ENCODE data around the gene MTMR12. TPM values are rescaled to one million over a fixed set of nuclear protein-coding genes. Genes with fewer than 3 reads are reported as not detected.
"Not testable (repeated sequence)": the region's sequence is repeated elsewhere in the genome, so short reads cannot be mapped to it uniquely, and the experiment has no call there.

The MTMR12 gene
- total RNA-seq, 1 donor, result 31.1 TPM

- Histone ChIP-seq H3K4me3 (ENCODE audit: low read length) (no peak overlapping the region), H3K4me1 (ENCODE audit: insufficient read depth, low read length) (peaks cover 44% of the 10 kb centered on the region), H3K9me3 (ENCODE audit: low read depth, low read length) (no peaks in the 10 kb centered on the region), H3K27me3 (ENCODE audit: insufficient read depth, low read length) (no peaks in the 10 kb centered on the region)
Measured at GRCh38 chr5:32231241-32231640, 81.5 kb downstream of the MTMR12 start.

GRCh38 chr5:32230356-32231099 is 82.2 kb downstream of the MTMR12 start:
- no peak overlapping the region for H3K4me3 ChIP-seq (ENCODE audit: low read length)
- peaks cover 44% of the 10 kb centered on the region for H3K4me1 ChIP-seq (ENCODE audit: insufficient read depth, low read length)
- H3K27me3 ChIP-seq (ENCODE audit: insufficient read depth, low read length), result no peaks in the 10 kb centered on the region
- H3K9me3 ChIP-seq (ENCODE audit: low read depth, low read length), result no peaks in the 10 kb centered on the region

- Histone ChIP-seq H3K27me3 (ENCODE audit: insufficient read depth, low read length) (no peaks in the 10 kb centered on the region), H3K4me1 (ENCODE audit: insufficient read depth, low read length) (peaks cover 43% of the 10 kb centered on the region), H3K9me3 (ENCODE audit: low read depth, low read length) (no peaks in the 10 kb centered on the region), H3K4me3 (ENCODE audit: low read length) (no peak overlapping the region)
Measured at GRCh38 chr5:32229586-32229985, 83.2 kb downstream of the MTMR12 start.

- Histone ChIP-seq H3K27me3 (ENCODE audit: insufficient read depth, low read length) (no peaks in the 10 kb centered on the region), H3K4me3 (ENCODE audit: low read length) (no peak overlapping the region), H3K9me3 (ENCODE audit: low read depth, low read length) (no peaks in the 10 kb centered on the region), H3K4me1 (ENCODE audit: insufficient read depth, low read length) (peaks cover 36% of the 10 kb centered on the region)
Measured at GRCh38 chr5:32228816-32229215, 83.9 kb downstream of the MTMR12 start.

- Histone ChIP-seq H3K27me3 (ENCODE audit: insufficient read depth, low read length) (no peaks in the 10 kb centered on the region), H3K4me3 (ENCODE audit: low read length) (no peak overlapping the region), H3K4me1 (ENCODE audit: insufficient read depth, low read length) (peaks cover 2% of the 10 kb centered on the region), H3K9me3 (ENCODE audit: low read depth, low read length) (no peaks in the 10 kb centered on the region)
Measured at GRCh38 chr5:32225445-32225844, 87.3 kb downstream of the MTMR12 start.

GRCh38 chr5:32223972-32224609 is 88.6 kb downstream of the MTMR12 start:
- H3K4me3 ChIP-seq (ENCODE audit: low read length), result no peak overlapping the region
- H3K27me3 ChIP-seq (ENCODE audit: insufficient read depth, low read length), result no peaks in the 10 kb centered on the region
- H3K9me3 ChIP-seq (ENCODE audit: low read depth, low read length), result no peaks in the 10 kb centered on the region
- H3K4me1 ChIP-seq (ENCODE audit: insufficient read depth, low read length), result no peaks in the 10 kb centered on the region

GRCh38 chr5:32222723-32223470 is 89.8 kb downstream of the MTMR12 start:
- H3K4me1 ChIP-seq (ENCODE audit: insufficient read depth, low read length), result peaks cover 2% of the 10 kb centered on the region
- no peaks in the 10 kb centered on the region for H3K9me3 ChIP-seq (ENCODE audit: low read depth, low read length)
- no peaks in the 10 kb centered on the region for H3K27me3 ChIP-seq (ENCODE audit: insufficient read depth, low read length)
- no peak overlapping the region for H3K4me3 ChIP-seq (ENCODE audit: low read length)

- Histone ChIP-seq H3K4me1 (ENCODE audit: insufficient read depth, low read length) (peaks cover 7% of the 10 kb centered on the region), H3K27me3 (ENCODE audit: insufficient read depth, low read length) (no peaks in the 10 kb centered on the region), H3K9me3 (ENCODE audit: low read depth, low read length) (no peaks in the 10 kb centered on the region), H3K4me3 (ENCODE audit: low read length) (no peak overlapping the region)
Measured at GRCh38 chr5:32217886-32218396, 94.8 kb downstream of the MTMR12 start.

- H3K27me3 ChIP-seq (ENCODE audit: insufficient read depth, low read length); H3K9me3 ChIP-seq (ENCODE audit: low read depth, low read length); H3K4me3 ChIP-seq (ENCODE audit: low read length): not testable (repeated sequence)
- H3K4me1 ChIP-seq (ENCODE audit: insufficient read depth, low read length), result peaks cover 25% of the 10 kb centered on the region
Measured at GRCh38 chr5:32214344-32214743, 98.4 kb downstream of the MTMR12 start.

GRCh38 chr5:32210151-32210550 is 102.6 kb downstream of the MTMR12 start:
- H3K4me3 ChIP-seq (ENCODE audit: low read length), result no peak overlapping the region
- H3K4me1 ChIP-seq (ENCODE audit: insufficient read depth, low read length), result peaks cover 22% of the 10 kb centered on the region
- no peaks in the 10 kb centered on the region for H3K9me3 ChIP-seq (ENCODE audit: low read depth, low read length)
- no peaks in the 10 kb centered on the region for H3K27me3 ChIP-seq (ENCODE audit: insufficient read depth, low read length)

- H3K4me3 ChIP-seq (ENCODE audit: low read length); H3K27me3 ChIP-seq (ENCODE audit: insufficient read depth, low read length); H3K9me3 ChIP-seq (ENCODE audit: low read depth, low read length): not testable (repeated sequence)
- peaks cover 23% of the 10 kb centered on the region for H3K4me1 ChIP-seq (ENCODE audit: insufficient read depth, low read length)
Measured at GRCh38 chr5:32208837-32209236, 103.9 kb downstream of the MTMR12 start.

- Histone ChIP-seq H3K4me1 (ENCODE audit: insufficient read depth, low read length) (peaks cover 39% of the 10 kb centered on the region), H3K27me3 (ENCODE audit: insufficient read depth, low read length) (no peaks in the 10 kb centered on the region), H3K9me3 (ENCODE audit: low read depth, low read length) (no peaks in the 10 kb centered on the region), H3K4me3 (ENCODE audit: low read length) (no peak overlapping the region)
Measured at GRCh38 chr5:32207355-32207634, 105.4 kb downstream of the MTMR12 start.

- no peaks in the 10 kb centered on the region for H3K9me3 ChIP-seq (ENCODE audit: low read depth, low read length)
- H3K4me1 ChIP-seq (ENCODE audit: insufficient read depth, low read length), result peaks cover 43% of the 10 kb centered on the region
- no peaks in the 10 kb centered on the region for H3K27me3 ChIP-seq (ENCODE audit: insufficient read depth, low read length)
- H3K4me3 ChIP-seq (ENCODE audit: low read length), result no peak overlapping the region
Measured at GRCh38 chr5:32206509-32207354, 106.0 kb downstream of the MTMR12 start.

- Histone ChIP-seq H3K4me1 (ENCODE audit: insufficient read depth, low read length) (peaks cover 43% of the 10 kb centered on the region), H3K27me3 (ENCODE audit: insufficient read depth, low read length) (no peaks in the 10 kb centered on the region), H3K9me3 (ENCODE audit: low read depth, low read length) (no peaks in the 10 kb centered on the region), H3K4me3 (ENCODE audit: low read length) (no peak overlapping the region)
Measured at GRCh38 chr5:32206053-32206452, 106.7 kb downstream of the MTMR12 start.

- no peaks in the 10 kb centered on the region for H3K9me3 ChIP-seq (ENCODE audit: low read depth, low read length)
- no peak overlapping the region for H3K4me3 ChIP-seq (ENCODE audit: low read length)
- H3K4me1 ChIP-seq (ENCODE audit: insufficient read depth, low read length), result peaks cover 37% of the 10 kb centered on the region
- no peaks in the 10 kb centered on the region for H3K27me3 ChIP-seq (ENCODE audit: insufficient read depth, low read length)
Measured at GRCh38 chr5:32202394-32202793, 110.3 kb downstream of the MTMR12 start.

Data from mononuclear cell (primary cell).